Hepatocyte (in vitro differentiated cells): Measurements from ENCODE around the gene COQ8B. TPM values are rescaled to one million over a fixed set of nuclear protein-coding genes. Genes with fewer than 3 reads are reported as not detected.
A peak's percentile ranks its signal among the peaks of the same experiment; 100 is the strongest.

Experiments used
- DNase-seq: peaks from one replicate; pipeline ENCODE4 v3.0.0-alpha.2; 2016; ENCODE audit warnings: low spot score
- H2AFZ ChIP-seq: fragments of 200-600 bp; sonication (generic); 2 replicates; pipeline ENCODE4 v1.6.0; 2016; ENCODE audit warnings: antibody characterized with exemption, mild to moderate bottlenecking
- H3K27ac ChIP-seq: fragments of 200-600 bp; sonication (generic); 2 replicates; pipeline ENCODE4 v1.5.1; 2016; ENCODE audit warnings: mild to moderate bottlenecking
- H3K27me3 ChIP-seq: fragments of 200-600 bp; sonication (generic); 2 replicates; pipeline ENCODE4 v1.6.1; 2016
- H3K36me3 ChIP-seq: fragments of 200-600 bp; sonication (generic); replicated peaks from 2 replicates; pipeline ENCODE4 v1.5.1; 2016; ENCODE audit warnings: low read depth; ENCODE audit not compliant: insufficient read depth
- H3K4me1 ChIP-seq: fragments of 200-600 bp; sonication (generic); 2 replicates; pipeline ENCODE4 v1.5.1; 2016; ENCODE audit warnings: mild to moderate bottlenecking, moderate library complexity; ENCODE audit not compliant: insufficient read depth
- H3K4me2 ChIP-seq: fragments of 200-600 bp; sonication (generic); 2 replicates; pipeline ENCODE4 v1.6.0; 2016
- H3K4me3 ChIP-seq: fragments of 200-600 bp; sonication (generic); 2 replicates; pipeline ENCODE4 v1.5.1; 2016; ENCODE audit warnings: mild to moderate bottlenecking
- H3K79me2 ChIP-seq: fragments of 200-600 bp; sonication (generic); 2 replicates; pipeline ENCODE4 v1.6.0; 2017; ENCODE audit warnings: mild to moderate bottlenecking
- H3K9me2 ChIP-seq: fragments of 200-600 bp; sonication (generic); replicated peaks from 2 replicates; pipeline ENCODE4 v1.6.0; 2017; ENCODE audit warnings: mild to moderate bottlenecking; ENCODE audit not compliant: insufficient read depth
- H3K9me3 ChIP-seq: fragments of 200-600 bp; sonication (generic); 2 replicates; pipeline ENCODE4 v1.5.1; 2016; ENCODE audit warnings: low read depth, mild to moderate bottlenecking
- H4K20me1 ChIP-seq: fragments of 200-600 bp; sonication (generic); 2 replicates; pipeline ENCODE4 v1.6.0; 2016; ENCODE audit warnings: mild to moderate bottlenecking; ENCODE audit not compliant: insufficient read depth, poor library complexity, severe bottlenecking
- EZH2 ChIP-seq: fragments of 200-600 bp; sonication (generic); IDR thresholded peaks from 2 replicates; pipeline ENCODE4 v1.6.1; 2016; ENCODE audit warnings: antibody characterized with exemption, mild to moderate bottlenecking, borderline replicate concordance
- EZH2phosphoT487 ChIP-seq: fragments of 200-600 bp; sonication (generic); IDR thresholded peaks from one replicate; pipeline ENCODE4 v1.6.1; 2018; ENCODE audit warnings: antibody characterized with exemption, mild to moderate bottlenecking, low read depth, moderate library complexity; ENCODE audit not compliant: unreplicated experiment, severe bottlenecking
- WGBS: methylation state at CpG from one replicate; pipeline ENCODE4 v1.1.6; 2016; ENCODE audit warnings: low lambda C conversion rate; ENCODE audit errors: missing lambda C conversion rate; 5-methylcytosine and 5-hydroxymethylcytosine counted together
- polyA plus RNA-seq: library from polyadenylated mRNA; unstranded; fragments of >200 nt; fragmentation: Nextera tagmentation; extraction: Ambion mirVana; gene quantifications from 2 replicates; pipeline ENCODE4 v1.2.1, GENCODE V29; 2016
- total RNA-seq: library from RNA; depleted of rRNA; stranded (reverse); fragments of >200 nt; gene quantifications from 2 replicates; pipeline ENCODE4 v1.2.3, GENCODE V29; 2014
- TF ChIP-seq, protein P1 (sequence below): fragments of 200-600 bp; sonication (generic); IDR thresholded peaks from 2 replicates; pipeline ENCODE4 v1.5.1; 2016; ENCODE audit warnings: antibody characterized with exemption, mild to moderate bottlenecking; ENCODE audit not compliant: poor library complexity

The COQ8B gene
- total and polyA plus RNA-seq, 2 experiments from 2014 or later = 40.2 to 49.2 TPM

DNA sequence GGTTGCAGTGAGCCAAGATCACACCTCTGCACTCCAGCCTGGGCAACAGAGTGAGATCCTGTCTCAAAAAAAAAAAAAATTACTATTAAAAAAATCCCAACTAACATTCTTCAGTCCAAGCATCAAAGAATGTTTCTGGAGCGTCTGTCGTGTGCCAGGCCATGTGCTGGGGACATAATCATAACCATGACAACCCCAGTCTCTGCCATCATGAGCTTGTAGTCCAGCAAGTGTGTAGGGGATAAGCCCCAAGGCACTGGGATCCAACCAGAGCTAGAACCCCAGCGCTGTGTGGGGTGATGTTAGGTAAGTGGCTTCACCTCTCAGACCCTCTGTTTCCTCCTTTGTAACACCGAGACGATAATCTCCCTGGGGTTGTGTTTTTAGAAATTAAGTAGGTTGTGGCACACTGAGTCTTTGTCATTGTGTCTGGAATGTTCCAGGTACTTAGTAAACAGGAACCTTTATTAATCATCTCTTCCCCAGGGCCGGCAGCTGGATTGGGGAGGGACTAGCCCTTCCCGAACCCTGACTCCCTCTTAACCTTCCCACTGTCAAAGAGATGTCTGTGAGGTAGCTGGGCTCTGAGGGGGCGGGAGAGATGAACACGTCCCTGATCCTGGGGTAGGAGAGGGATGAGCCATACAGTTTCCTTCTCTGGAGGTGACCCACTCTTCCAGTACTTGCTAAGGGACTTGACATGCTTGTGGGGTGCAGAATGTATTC is 5.4 kb upstream of the COQ8B start:
- TF ChIP-seq EZH2phosphoT487 (no peak), EZH2 (no peak)
- TF ChIP-seq, protein P1, sequence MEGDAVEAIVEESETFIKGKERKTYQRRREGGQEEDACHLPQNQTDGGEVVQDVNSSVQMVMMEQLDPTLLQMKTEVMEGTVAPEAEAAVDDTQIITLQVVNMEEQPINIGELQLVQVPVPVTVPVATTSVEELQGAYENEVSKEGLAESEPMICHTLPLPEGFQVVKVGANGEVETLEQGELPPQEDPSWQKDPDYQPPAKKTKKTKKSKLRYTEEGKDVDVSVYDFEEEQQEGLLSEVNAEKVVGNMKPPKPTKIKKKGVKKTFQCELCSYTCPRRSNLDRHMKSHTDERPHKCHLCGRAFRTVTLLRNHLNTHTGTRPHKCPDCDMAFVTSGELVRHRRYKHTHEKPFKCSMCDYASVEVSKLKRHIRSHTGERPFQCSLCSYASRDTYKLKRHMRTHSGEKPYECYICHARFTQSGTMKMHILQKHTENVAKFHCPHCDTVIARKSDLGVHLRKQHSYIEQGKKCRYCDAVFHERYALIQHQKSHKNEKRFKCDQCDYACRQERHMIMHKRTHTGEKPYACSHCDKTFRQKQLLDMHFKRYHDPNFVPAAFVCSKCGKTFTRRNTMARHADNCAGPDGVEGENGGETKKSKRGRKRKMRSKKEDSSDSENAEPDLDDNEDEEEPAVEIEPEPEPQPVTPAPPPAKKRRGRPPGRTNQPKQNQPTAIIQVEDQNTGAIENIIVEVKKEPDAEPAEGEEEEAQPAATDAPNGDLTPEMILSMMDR = no peak
- H3K79me2 ChIP-seq = peaks cover 98% of the 10 kb centered on the region
- no peaks in the 10 kb centered on the region for H3K9me3 ChIP-seq
- H3K36me3 ChIP-seq = no peaks in the 10 kb centered on the region
- H3K4me3 ChIP-seq = no peak overlapping the region
- H3K4me2 ChIP-seq = peak overlapping the region; percentile 85
- H3K27me3 ChIP-seq = no peaks in the 10 kb centered on the region
- H3K9me2 ChIP-seq = no peaks in the 10 kb centered on the region
- H4K20me1 ChIP-seq = peaks cover 67% of the 10 kb centered on the region
- 83% methylated on average over 9 of the region's 9 CpGs for WGBS
- H3K4me1 ChIP-seq = peaks cover 21% of the 10 kb centered on the region
- DNase-seq = no peak
- H2AFZ ChIP-seq = no peak overlapping the region
- no peak overlapping the region for H3K27ac ChIP-seq

DNA sequence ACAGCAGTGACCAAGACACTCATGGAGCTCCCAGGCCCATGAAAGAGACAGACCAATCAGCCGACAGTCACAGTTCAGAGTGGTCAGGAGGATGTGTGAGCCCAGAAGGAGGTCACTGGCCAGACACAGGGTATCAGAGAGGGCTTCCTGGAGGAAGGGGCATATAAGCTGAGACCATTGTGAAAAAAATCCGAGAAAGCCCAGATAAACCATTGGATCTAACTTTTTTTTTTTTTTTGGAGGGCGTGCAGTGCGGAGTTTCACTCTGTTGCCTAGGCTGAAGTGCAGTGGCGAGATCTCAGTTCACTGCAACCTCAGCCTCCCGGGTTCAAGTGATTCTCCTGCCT is 4.4 kb upstream of the COQ8B start:
- H3K4me2 ChIP-seq = peak overlapping the region; percentile 85
- no peak for DNase-seq
- H3K4me1 ChIP-seq = peaks cover 21% of the 10 kb centered on the region
- peak overlapping the region; percentile 100 for H3K27ac ChIP-seq
- TF ChIP-seq, protein P1 = no peak
- TF ChIP-seq EZH2phosphoT487 = no peak
- TF ChIP-seq EZH2 = no peak
- no peaks in the 10 kb centered on the region for H3K27me3 ChIP-seq
- peaks cover 61% of the 10 kb centered on the region for H4K20me1 ChIP-seq
- H3K36me3 ChIP-seq = no peaks in the 10 kb centered on the region
- H3K9me2 ChIP-seq = no peaks in the 10 kb centered on the region
- H3K79me2 ChIP-seq = peaks cover 90% of the 10 kb centered on the region
- H3K9me3 ChIP-seq = no peaks in the 10 kb centered on the region
- H2AFZ ChIP-seq = no peak overlapping the region
- WGBS = 88% methylated on average over 6 of the region's 6 CpGs
- H3K4me3 ChIP-seq = peak overlapping the region; percentile 84

DNA sequence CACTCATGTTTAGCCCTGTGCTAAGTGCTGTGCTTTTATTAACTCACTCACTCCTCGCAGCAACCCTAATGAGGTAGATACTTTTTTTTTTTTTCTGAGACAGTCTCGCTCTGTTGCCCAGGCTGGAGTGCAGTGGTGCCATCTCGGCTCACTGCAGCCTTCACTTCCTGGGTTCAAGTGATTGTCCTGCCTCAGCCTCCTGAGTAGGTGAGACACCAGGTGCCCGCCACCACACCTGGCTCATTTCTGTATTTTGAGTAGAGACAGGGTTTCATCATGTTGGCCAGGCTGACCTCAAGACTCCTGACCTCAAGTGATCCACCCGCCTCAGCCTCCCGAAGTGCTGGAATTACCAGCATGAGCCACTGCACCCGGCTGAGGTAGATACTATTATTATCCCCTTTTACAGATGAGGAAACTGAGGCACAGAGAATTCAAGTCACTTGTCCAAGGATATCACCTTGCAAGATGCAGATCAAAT is 2.8 kb upstream of the COQ8B start:
- H3K27ac ChIP-seq = peak overlapping the region; percentile 100
- no peak for DNase-seq
- peak overlapping the region; percentile 85 for H3K4me2 ChIP-seq
- TF ChIP-seq, protein P1 = no peak
- TF ChIP-seq EZH2 (no peak), EZH2phosphoT487 (no peak)
- peak overlapping the region; percentile 84 for H3K4me3 ChIP-seq
- 55% methylated on average over 7 of the region's 7 CpGs for WGBS
- H3K4me1 ChIP-seq = peaks cover 21% of the 10 kb centered on the region
- no peaks in the 10 kb centered on the region for H3K9me3 ChIP-seq
- H4K20me1 ChIP-seq = peaks cover 46% of the 10 kb centered on the region
- peaks cover 73% of the 10 kb centered on the region for H3K79me2 ChIP-seq
- no peaks in the 10 kb centered on the region for H3K36me3 ChIP-seq
- no peak overlapping the region for H2AFZ ChIP-seq
- no peaks in the 10 kb centered on the region for H3K27me3 ChIP-seq
- H3K9me2 ChIP-seq = no peaks in the 10 kb centered on the region
